T-helper 9 cell (primary cell): Measurements from ENCODE around the gene WASF2.
"Not testable (repeated sequence)": the region's sequence is repeated elsewhere in the genome, so short reads cannot be mapped to it uniquely, and the experiment has no call there.

Source experiments
- DNase-seq: peaks from one replicate; pipeline ENCODE4 v3.0.0-alpha.2; 2020

The WASF2 gene

DNA sequence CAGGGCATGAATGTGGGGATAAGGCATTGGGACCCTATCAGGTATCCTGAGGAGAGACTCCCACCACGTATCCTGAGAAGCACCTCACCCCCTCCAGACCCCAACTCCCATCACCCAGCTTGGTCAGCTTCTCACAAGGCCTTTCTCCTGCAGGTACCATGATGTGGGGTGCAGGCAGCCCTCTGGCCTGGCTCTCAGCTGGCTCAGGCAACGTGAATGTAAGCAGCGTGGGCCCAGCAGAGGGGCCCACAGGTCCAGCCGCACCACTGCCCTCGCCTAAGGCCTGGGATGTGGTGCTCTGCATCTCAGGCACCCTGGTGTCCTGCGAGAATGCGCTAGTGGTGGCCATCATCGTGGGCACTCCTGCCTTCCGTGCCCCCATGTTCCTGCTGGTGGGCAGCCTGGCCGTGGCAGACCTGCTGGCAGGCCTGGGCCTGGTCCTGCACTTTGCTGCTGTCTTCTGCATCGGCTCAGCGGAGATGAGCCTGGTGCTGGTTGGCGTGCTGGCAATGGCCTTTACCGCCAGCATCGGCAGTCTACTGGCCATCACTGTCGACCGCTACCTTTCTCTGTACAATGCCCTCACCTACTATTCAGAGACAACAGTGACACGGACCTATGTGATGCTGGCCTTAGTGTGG lies 96.2 kb downstream of the WASF2 start:
- no peak for DNase-seq

DNA sequence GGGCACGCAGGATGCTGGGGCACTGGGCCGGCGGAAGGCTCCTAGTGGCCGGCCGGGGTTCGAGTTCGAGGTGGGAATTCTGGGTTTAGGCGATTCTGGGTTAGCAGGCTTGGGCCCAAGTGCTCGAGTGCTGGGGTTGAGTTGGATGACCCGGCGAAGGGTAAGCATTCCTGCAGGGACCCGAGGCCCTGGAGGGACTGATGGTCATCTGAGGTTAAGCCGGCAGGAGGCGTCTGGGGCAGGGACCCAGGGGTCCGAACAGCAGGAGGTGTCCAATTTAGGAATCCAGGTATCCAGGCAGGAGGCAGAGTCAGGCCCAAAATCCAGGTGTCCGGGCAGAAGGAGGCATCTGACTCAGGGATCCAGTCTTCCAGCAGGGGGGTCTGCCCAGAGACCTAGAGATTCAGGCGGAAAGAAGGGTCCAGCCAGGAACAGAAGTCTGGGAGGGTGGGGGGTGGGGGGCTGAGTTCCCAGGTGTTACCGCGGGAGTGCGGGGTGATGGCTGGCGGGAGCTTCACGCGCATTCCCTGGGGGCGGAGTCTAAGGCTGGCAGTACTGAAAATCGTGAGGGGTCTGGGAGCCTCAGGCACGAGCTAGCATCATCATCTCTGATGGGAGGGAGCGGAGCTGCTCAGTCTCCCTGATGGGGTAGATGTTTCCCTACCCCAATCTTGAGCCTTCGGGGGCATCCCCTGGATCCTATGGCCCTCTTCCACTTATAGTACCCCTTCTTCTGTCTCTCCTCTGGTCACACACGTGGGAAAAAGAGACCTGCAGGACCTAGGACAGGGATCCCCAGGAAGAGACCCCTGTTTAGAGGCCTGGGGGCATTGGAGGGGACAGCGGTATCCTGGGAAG lies 97.0 kb downstream of the WASF2 start:
- DNase-seq, result no peak

DNA sequence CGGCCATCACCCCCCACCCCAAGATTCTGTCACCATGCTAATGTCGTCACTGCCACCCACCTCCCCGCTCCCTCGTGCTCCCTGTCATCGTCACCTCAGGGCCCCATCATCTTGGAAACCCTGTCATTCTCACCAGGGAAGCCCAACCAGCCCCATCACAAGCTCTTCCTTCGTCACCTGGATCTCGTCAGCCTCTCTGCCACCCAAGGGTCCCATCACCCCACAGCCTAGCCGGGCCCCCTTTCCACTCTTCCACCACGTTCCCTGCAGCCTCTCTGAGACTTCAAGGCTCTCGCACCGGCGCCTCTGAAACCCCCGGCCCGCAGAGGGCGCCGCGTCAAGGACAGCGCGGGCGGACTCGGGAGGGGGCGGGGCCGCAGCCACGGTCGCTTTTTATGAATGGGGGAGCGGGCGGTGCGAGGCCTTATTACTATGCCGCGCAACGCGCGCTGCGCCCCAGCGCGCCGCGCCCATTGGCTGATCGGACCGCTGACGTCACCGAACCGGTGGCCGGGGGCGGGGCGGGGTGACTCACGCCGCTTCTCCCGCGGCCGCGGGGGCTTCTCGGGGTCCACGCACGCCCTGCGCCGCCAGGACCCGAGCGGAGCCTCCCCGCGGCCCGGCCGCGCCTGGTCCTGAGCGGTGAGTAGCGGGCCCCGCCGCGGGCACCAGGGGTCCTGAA lies 97.7 kb downstream of the WASF2 start, which contains the start of gene GPR3:
GPR3 (plus strand) TSS at position 527 of the 682 bp plus-strand sequence. CDS start 1,177 bp downstream, outside the sequence.
- DNase-seq, result peak; percentile 95

DNA sequence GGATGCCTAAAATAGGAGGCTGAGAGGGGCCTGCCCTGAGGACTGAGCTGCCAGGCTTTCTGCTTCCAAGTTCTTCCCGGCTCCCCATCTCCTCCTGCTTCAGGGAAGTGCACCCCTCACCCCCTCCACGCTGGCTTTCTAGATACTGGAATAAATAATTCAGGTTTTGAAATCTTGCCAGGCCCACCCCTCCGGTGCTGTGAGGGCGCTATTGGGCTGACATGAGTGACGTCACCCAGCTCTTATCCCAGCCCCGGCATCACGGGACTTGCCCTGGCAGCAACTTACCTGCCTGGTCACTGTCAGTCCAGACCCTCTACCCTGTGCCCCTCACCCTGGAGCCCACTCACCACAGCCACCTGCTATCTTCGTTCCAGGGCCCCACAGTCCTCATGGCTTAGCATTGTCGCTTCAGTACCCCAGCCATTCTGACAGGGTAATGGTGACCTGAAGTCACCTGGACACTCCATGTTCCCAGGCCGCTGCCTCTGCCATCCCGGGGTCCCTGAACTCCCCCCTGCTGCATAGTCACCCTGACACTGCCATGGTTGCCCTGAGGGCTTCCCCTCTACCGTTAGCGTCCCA lies 98.4 kb downstream of the WASF2 start:
- DNase-seq, result no peak

DNA sequence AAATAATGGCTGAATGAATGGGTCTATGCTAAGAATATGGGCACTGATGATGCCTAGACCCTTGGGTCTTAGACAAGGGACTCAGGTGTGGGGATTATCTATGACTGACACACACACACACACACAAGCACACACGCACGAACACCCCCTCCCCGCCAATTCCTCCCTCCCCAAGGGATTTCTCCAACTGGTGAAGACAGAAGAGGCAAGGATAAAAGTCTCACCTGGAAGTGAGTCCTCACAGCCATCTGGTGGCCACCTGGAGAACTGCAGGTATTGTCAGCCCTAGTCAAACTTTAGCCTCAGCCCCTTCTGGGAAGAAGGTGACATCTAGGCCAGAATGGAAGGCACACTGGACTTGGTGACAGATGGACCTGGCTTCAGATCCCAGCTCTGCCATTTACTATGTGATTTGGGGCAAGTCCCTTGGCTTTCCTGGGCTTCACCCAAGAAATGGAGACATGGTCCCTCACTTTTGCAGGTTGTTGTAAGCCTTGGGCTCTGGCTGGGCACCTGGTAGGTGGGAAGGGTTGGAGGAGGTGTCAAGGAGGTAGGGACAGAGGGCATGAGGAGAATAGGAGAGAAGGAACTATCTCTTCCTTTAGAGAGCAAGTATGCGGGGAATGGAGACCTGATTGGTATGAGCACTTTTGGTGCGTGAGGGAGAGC lies 101.5 kb downstream of the WASF2 start:
- peak; percentile 74 for DNase-seq

DNA sequence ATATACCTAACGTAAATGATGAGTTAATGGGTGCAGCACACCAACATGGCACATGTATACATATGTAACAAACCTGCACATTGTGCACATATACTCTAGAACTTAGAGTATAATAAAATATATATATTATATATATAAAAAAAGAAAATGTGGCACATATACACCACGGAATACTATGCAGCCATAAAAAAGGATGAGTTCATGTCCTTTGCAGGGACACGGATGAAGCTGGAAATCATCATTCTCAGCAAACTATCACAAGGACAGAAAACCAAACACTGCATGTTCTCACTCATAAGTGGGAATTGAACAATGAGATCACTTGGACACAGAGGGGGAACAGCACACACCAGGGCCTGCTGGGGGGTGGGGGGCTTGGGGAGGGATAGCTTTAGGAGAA lies 105.2 kb downstream of the WASF2 start:
- not testable (repeated sequence) for DNase-seq

DNA sequence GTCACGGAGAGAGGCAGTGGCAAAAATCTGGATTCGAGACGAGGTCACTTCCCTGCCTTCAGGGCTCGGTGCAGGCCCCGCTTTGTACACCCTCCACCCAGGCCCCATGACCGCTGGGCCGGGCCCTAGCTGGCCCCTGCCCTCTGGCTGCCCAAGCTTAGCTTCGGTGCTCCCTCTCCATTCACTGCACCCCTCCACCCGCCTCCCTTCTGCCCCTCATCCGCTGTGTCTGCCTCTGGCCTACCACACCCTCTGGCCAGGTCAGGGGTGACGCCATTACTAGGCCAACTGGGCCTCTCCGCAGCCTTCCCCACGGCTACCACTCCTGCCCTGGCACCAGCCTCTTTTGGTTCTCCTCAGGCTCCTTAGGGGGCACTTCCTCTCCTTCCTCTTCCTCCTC lies 106.3 kb downstream of the WASF2 start:
- no peak for DNase-seq

DNA sequence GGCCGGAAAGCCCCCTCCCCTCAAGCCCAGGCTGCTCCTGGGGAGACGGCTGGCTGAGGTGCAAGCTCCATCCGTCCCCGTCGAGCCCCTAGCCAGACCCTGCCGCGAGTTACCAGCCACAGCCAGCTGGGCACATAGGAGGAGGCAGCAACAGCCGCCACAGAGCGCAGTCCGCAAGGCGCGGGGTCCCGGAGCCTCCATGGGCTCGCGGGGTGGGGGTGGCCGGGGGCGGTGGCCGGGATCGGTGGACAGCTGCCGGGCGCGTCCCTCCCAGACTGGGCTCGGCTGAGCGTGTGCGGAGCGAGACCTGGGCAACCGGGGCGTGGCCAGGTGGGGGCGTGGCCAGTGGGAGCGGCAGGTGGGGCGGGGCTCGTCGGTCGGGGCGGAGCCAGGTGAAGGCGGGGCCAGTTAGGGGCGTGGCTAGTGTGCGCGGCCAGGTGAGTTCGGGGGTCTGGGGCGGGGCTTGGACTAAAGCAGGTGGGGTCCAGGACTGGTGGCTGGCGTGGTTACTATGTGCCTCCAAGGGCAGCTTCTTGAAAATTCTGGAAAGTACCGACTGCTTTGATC lies 106.8 kb downstream of the WASF2 start, which contains the start of gene CD164L2:
CD164L2 (minus strand) TSS at position 295 of the 567 bp plus-strand sequence; CDS start at position 201, 94 bp downstream.
- DNase-seq, result peak; percentile 52

DNA sequence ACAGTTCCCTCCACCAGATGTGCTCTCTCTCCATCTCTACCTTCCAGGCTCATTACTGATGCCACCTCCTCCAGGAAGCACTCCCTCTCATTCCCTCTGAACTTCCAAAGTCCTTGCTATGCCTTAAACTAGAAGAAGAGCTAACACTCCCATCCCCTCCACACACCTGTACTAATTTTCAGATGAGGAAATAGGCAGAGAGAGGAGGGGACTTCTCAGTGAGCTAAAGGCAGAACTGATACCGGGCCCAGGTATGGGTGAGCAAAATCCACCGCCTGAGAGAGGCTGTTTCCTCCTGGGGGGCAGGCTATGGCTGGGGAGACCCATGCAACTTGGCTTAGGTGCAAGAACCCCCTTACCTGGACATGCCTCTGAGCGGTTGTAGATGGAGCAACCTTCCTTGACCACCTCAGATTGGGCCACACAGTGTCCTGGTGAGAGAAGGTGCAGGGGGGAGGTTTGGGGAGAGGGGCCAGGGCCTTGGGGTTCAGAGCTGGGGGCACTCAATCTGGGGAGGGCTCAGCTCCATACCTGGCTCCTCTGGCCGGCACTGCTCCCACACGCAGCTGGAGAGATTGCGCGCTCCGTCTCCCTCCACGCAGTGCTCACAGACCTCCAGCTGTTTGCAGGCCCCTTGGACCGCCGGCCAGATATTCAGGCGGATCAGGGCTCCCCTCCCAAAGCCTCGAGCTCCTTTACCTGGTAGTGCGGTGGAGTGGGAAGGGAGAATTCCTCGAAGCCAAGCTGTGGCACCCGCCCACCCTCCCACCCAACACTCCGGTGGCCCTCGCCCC lies 107.8 kb downstream of the WASF2 start:
- no peak for DNase-seq

DNA sequence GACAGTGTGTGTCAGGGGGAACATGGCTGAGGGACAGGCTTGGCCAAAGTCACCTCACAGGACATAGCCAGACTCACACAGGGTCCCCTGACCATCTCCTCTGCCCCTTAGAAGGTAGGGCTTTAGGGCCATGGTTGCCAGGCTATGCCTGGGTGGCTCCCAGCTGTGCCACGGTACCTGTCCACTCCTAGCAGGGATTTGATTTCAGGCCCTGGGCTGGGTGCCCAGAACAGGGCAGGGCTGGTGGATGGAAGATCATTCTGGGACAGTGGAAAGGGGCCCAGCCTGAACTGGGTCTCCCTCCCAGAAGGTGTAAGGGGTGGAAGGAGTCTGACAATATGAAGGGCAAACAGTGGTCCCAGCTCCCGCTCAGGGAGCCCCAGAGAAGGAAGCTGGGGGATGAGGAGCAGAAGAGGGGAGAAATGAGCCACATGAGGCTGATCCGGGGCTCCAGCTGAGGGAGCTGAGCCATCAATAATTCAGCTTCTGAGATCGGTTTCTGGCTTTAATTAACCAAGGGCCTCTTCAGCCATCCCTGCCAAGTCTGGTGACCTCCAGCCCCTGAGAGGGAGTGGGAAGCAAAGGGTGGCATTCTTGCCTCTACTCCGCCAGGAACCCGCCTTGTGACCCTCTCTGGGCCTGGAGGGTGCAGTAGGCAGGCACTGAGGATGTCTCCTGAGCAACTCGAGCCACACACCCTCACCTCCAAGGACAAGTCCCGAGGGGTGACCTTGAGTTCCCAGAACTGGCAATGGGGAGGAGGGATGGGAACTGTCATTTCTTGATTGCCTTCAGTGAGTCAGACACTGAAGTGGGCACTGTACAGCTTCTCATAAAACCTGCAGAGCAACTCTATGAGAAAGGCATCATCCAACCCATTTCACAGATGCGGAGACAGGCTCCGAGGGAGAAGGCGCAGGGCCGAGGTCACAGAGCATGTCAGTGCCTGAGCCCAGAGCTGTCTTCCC lies 108.9 kb downstream of the WASF2 start:
- DNase-seq, result no peak

DNA sequence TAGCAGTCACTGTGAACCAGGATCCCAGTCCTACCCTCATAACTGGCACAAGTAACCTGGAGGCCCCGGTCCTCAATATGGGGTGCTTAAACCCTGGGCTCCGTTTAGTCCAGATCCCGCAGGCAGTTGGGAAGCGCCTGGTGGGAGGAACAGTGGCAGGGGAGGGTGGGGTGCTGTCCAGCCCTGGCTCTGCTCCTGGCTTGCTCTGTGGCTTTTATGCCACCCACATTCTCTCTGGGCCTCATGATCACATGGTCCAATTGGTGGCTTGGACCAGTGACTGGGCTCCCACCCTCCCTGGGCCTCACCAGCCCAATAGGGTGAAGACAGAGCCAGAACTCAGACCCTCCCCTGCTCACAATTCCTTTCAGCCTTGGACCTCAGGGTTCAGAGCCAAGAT lies 109.7 kb downstream of the WASF2 start:
- DNase-seq, result no peak

DNA sequence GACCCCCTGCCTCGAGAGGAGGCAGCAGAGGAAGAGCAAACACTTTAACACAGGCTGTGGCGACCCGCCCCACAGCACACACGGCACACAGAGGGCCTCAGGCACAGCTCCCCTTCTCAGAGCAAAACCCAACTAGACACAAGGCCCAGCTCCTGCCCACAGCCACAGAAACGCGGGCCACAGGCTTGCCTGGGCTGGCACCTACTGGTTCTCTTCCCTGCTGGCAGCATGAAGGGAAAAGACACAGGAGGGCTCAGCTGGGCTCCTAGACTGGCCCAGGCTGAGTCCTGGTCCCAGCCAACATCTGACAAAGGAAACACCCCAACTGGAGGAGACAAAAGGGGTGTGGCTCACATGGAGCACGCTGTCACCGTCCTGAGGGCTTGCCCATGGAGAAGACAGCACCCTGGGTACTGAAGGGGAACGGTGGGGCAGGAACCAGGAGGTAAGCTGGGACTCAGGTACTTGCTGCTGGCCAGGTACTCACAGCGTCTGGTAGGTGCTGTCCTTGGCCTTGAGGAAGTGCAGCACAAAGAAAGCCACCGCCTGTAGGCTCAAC lies 110.3 kb downstream of the WASF2 start:
- no peak for DNase-seq

DNA sequence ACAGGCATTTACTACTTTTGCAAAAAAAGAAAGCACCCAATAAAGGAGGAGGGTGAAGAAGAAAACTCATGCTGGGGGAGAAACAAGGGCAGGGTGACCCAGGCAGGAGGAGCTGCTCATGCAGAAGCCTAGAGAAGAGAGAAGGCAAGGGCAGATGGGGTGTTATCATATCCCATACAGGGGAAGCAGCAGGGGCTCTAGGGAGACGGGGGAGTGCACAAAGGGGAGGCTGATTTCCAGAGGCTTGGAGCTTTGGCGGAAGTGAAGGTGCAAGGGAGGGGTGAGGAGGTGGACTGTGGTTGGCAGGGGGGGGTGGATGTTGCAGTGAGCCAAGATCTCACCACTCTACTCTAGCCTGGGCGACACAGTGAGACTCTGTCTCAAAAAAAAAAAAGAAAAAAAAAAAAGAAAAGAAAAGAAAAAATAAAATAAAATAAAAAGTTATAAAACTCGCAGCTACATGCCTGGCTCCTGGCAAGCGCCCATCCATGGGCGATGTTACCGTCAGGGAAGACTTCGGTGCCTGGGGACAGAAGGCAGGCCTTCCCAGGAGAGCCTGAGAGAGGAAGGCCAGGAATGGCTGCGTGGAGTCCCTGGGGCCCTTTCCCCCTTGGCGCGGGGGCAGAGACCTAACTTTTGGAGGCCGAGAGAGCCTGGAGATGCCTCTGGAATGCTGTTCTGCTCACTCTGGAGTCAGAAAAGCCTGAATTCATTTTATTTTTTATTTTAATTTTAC lies 112.0 kb downstream of the WASF2 start:
- no peak for DNase-seq

DNA sequence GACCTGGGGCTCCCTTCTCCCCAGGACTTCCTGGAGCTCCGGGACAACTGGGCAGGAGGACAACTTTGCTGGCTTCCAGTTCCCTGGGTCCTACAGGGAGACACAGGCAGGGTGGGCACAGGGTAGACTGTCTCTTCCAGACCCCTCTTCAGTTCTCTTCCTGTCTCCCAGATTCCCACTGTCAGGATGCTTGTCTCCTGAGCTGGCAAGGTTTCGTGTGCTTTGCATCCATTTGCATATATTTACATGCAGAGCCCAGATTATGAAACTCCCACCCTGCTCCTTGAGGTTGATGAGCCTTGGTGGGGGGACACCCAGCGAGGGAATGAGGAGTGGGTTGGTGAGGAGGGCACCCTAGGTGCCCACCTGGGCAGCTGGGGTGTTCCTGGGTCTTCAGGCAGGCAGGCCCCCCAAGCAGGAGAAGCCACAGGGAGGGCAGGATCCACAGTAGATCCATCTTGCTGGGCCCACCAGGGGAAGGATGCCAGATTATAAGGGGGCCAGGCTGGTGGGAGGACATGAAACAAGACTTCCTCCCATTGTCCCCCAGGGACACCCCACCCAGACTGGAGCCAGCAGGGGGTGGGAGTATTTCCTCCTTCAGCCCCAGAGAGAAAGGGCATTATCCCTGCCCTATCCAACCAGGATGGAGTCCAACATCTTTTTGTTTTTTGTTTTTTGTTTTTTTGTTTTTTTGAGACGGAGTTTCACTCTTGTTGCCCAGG lies 115.4 kb downstream of the WASF2 start, which contains the start of gene FCN3:
FCN3 (minus strand) TSS at position 463 of the 725 bp plus-strand sequence; CDS start at position 457, 6 bp downstream.
- DNase-seq, result no peak

DNA sequence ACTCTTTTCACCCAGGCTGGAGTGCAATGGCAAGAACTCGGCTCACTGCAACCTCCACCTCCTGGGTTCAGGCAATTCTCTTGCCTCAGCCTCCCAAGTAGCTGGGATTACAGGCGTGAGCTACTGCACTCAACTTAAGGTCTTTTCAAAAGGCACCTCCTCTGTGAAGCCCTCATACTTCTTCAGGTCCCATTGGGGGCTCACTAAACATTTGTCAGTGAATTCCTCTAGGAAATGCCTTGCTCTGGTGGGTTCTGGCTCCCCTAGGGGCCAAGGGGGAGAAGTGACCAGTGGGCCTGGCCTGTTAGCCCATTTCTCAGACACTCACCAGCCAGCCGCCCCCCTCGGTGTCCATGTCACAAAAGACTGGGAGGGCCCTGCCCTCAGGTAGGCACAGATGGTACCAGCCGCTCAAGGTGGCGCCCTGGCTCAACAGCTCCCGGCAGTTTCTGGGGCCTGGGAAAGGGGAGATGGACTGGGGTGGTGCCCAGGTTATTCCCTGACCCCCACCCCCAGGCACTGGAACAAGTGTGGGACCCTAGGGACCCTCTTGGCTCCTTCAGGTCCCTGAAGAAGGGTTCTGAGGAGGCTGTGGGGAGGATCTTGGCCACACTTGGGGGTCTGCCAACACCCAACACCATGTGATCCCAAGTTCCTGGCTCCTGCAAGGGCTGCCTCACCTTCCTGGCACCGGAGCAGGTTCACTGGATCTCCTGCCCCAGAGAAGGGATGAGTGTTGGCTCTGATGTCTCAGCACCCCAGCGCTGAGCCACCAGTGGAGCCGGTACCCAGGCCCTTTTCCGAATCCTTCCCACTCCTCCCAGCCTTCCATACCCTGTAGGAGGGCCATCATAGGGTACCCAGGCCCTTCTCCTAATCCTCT lies 116.9 kb downstream of the WASF2 start:
- DNase-seq, result no peak

DNA sequence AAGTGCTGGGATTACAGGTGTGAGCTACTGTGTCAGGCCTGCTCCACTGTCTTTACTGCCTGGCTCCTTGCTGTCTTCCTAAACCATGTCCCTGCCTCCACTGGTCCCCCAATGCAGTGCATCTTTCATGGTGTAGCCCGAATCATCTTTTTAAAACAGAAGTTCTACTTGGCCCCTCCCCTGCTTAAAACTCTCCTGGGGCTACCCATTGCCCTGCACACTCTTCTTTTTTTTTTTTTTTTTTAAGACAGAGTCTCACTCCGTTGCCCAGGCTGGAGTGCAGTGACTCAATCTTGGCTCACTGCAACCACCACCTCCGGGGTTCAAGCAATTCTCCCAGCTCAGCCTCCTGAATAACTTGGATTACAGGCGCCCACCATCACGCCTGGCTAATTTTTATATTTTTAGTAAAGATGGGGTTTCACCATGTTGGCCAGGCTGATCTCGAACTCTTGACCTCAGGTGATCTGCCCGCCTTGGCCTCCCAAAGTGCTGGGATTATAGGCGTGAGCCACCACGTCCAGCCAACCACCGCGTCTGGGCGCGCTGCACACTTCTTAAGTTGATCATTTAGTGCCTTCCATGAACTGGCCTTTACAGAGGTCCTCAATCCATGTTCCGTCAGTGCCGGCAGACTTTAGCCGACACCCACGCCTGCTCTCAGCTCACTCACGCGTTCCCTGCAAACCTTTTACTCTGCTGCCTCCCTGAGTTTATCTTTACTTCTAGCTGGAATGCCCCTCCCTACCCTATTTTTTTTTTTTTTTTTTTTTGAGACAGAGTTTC lies 117.8 kb downstream of the WASF2 start:
- no peak for DNase-seq
